GM12874 (cell line): Measurements from ENCODE around the gene C12orf76.

Experiments
- TF ChIP-seq, protein P1 (sequence below): IDR thresholded peaks from 2 replicates; pipeline ENCODE4 v1.5.1; 2011; ENCODE audit warnings: low read depth, mild to moderate bottlenecking, control low read depth, low read length, moderate library complexity; ENCODE audit not compliant: insufficient read depth

The C12orf76 gene

DNA sequence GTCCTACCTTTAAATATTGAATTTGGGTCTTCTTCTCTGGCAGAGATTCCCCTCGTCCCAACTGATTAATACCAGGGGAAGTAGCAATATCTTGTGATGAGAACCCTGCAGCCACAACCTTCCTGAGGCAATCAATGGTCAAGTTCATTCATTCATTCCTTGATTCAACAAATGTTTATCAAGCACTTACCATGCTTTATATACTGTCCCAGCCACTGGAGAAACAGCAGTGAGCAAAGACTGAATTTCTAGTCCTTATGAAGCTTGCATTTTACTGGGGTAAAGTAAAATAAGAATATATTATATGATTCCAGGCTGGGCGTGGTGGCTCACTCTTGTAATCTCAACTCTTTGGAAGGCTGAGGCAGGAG is 51.9 kb downstream of the C12orf76 start:
- TF ChIP-seq, protein P1, sequence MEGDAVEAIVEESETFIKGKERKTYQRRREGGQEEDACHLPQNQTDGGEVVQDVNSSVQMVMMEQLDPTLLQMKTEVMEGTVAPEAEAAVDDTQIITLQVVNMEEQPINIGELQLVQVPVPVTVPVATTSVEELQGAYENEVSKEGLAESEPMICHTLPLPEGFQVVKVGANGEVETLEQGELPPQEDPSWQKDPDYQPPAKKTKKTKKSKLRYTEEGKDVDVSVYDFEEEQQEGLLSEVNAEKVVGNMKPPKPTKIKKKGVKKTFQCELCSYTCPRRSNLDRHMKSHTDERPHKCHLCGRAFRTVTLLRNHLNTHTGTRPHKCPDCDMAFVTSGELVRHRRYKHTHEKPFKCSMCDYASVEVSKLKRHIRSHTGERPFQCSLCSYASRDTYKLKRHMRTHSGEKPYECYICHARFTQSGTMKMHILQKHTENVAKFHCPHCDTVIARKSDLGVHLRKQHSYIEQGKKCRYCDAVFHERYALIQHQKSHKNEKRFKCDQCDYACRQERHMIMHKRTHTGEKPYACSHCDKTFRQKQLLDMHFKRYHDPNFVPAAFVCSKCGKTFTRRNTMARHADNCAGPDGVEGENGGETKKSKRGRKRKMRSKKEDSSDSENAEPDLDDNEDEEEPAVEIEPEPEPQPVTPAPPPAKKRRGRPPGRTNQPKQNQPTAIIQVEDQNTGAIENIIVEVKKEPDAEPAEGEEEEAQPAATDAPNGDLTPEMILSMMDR, result no peak

DNA sequence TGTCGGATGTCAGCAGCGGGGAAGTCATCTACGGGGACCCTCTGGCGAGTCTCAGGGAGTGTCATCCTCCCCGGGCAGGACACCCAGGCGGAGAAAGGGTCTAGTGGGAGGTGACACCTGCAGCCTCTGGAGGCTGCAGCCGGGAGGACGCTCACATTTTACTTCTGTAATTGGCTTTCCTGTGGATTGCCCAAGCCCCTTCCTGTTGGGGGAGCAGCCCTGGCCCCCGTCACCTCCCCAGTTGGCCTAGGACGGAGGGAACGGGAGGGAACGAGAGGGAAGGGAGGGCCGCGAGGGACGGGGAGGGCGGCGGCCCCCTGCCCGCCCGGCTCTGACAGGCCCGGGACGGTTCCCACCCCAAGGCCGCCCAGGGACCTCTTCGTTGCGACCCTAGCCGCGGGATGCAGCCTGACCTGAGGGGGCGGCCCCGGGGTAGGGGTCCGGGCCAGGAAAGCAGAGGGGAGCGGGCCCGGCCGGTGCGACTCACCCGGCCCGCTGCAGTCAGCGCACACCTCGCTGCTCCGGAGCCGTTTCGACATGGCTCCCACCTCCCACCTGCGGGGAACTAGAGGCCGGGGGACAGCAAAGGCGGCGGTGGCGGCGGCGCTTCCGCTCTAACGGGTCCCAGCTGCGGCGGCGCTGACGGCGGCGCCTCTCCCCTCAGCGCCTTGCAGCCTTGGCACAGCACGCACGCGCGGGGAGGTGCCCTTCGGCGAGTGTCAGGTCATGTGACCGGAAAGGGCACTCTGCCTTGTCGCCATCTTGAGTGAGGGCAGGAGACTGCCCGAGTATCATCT is 52.4 kb downstream of the C12orf76 start, which contains the start of gene GIT2:
Gene GIT2, minus strand, starts transcription at position 683 of the 797 bp plus-strand sequence. Its CDS starts 144 bp downstream, at position 539.
- TF ChIP-seq, protein P1, result no peak

DNA sequence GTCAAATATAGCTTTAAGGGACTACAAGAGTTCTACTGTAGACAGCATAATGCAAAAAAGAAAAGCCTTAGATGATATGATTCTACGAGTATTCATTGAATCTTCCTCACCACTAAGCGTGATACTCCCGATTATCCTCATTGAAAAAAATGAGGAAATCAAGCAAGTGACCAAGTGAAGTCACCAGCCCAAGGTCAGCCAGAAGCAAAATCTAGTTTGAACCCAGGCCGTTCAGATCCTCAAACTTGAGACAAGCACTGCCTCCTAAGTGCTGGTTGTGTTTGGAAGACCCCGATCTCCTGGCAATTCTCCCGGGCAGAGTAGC is 53.0 kb downstream of the C12orf76 start:
- TF ChIP-seq, protein P1, result no peak

DNA sequence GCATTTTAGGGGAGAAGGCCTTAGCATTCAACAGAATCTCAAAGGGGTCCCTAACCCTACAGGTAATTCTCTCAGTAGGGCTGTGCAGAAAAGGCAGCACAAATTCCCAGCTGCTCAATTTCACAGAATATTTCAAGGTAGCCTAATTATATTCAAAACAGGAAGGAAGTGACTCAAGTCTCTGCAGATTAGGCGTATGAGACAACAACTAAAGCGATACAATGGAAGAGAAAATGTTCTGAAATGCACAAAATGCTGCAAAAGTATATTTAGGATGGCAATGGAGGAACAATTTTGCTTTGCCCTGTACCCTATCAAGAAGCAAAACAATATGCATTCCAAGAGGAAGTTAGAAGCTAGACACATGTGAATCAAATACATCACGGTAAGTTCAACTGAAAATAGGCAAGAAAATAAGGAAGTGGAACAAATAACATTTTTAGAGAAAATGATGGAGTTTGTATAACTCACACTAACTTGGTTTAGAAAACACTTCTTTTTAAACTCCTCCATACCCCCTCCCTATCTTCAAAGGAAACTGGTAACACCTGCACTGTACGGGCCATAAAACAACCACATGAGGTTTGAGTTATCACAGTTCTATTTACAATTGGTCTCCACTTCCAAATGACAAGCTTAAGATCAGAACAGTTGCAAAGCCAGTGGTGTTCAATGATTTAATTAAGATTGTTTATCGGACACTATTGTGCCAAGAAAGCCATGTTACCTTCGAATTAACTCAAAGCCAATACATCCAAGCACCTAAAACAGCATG is 53.7 kb downstream of the C12orf76 start:
- TF ChIP-seq, protein P1, result no peak

DNA sequence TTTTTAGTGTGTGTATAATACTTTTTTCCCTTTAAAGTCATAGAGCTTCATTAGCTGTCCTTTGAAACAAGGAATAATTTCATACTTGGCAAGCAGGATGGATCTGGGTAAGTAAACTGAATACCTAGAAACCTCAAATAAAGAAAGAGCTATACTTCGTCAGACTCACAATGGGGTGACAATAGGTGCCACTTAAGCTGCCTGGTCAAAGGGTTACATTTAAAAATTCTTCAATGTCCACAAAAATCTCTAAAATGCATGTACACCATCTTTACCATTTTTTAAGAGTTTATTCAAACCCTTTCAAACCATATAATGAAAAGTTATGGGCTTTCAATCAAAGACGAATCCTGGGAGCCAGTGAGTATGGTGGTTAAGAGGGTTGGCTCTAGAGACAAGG is 55.2 kb downstream of the C12orf76 start:
- TF ChIP-seq, protein P1, result no peak

DNA sequence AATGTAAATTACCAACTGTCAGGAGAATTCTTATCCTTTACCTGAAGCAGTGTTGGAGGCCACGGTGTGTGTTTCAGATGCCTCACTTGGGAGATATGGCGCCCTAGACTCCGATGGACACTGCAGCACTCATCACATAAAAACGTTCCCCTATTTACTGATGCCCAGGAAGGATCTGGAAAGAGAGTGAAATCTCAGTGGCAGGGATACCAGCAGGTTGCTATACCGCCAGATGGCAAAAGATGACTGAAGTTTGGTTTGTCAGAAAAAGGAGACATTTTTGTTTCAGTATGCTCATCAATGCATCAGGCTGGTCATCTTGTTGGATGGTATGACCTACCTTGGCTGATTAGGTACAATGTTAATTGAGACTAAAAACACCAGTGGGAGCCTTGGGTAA is 56.7 kb downstream of the C12orf76 start:
- TF ChIP-seq, protein P1, result no peak
